HG02759 (cell line): ENCODE measurements around the gene FRMD4A.

Experiments used
- ATAC-seq: cut with Tn5 transposase; IDR thresholded peaks from one replicate; pipeline ENCODE4 v1.9.1; 2021; ENCODE audit warnings: mild to moderate bottlenecking, moderate library complexity; ENCODE audit not compliant: unreplicated experiment

Gene FRMD4A

GRCh38 chr10:14330388-14331061 is at the start of gene FRMD4A:
Gene FRMD4A (minus strand): TSS chr10:14330924.
- no peak for ATAC-seq

GRCh38 chr10:14379556-14380280 is 49.0 kb upstream of the FRMD4A start:
- ATAC-seq = no peak

GRCh38 chr10:14378387-14378960 is 47.8 kb upstream of the FRMD4A start:
- ATAC-seq = no peak

GRCh38 chr10:14377591-14378175 is 47.0 kb upstream of the FRMD4A start:
- ATAC-seq = no peak

GRCh38 chr10:14374745-14375445 is 44.2 kb upstream of the FRMD4A start:
- ATAC-seq = no peak

GRCh38 chr10:14372606-14373005 is 41.9 kb upstream of the FRMD4A start:
- no peak for ATAC-seq

GRCh38 chr10:14371581-14371980 is 40.9 kb upstream of the FRMD4A start:
- no peak for ATAC-seq

- ATAC-seq = no peak
Measured at GRCh38 chr10:14370894-14371293, 40.2 kb upstream of the FRMD4A start.

- no peak for ATAC-seq
Measured at GRCh38 chr10:14369906-14370305, 39.2 kb upstream of the FRMD4A start.

GRCh38 chr10:14366760-14367159 is 36.0 kb upstream of the FRMD4A start:
- ATAC-seq = no peak

- no peak for ATAC-seq
Measured at GRCh38 chr10:14365266-14365665, 34.5 kb upstream of the FRMD4A start.

- no peak for ATAC-seq
Measured at GRCh38 chr10:14362104-14362503, 31.4 kb upstream of the FRMD4A start.

GRCh38 chr10:14360961-14361360 is 30.2 kb upstream of the FRMD4A start:
- ATAC-seq = no peak

- no peak for ATAC-seq
Measured at GRCh38 chr10:14360515-14360914, 29.8 kb upstream of the FRMD4A start.

- ATAC-seq = no peak
Measured at GRCh38 chr10:14358886-14359573, 28.3 kb upstream of the FRMD4A start.

- no peak for ATAC-seq
Measured at GRCh38 chr10:14356921-14357320, 26.2 kb upstream of the FRMD4A start.

- no peak for ATAC-seq
Measured at GRCh38 chr10:14355750-14356149, 25.0 kb upstream of the FRMD4A start.

GRCh38 chr10:14353291-14353913 is 22.7 kb upstream of the FRMD4A start:
- no peak for ATAC-seq

GRCh38 chr10:14350006-14350405 is 19.3 kb upstream of the FRMD4A start:
- ATAC-seq = no peak

- ATAC-seq = no peak
Measured at GRCh38 chr10:14349081-14349480, 18.4 kb upstream of the FRMD4A start.
